Astrocyte (in vitro differentiated cells and primary cell): ENCODE measurements around the gene KIRREL3.

Experiments
- EZH2 ChIP-seq: IDR thresholded peaks from 2 replicates; pipeline ENCODE4 v1.6.1; 2012; ENCODE audit warnings: mild to moderate bottlenecking, low read length, inconsistent platforms; ENCODE audit not compliant: insufficient read depth
- TF ChIP-seq, protein P1 (sequence below): IDR thresholded peaks from 2 replicates; pipeline ENCODE4 v1.5.1; 2011; ENCODE audit warnings: low read depth, mild to moderate bottlenecking, inconsistent platforms, low read length, moderate library complexity; ENCODE audit not compliant: insufficient read depth

DNA sequence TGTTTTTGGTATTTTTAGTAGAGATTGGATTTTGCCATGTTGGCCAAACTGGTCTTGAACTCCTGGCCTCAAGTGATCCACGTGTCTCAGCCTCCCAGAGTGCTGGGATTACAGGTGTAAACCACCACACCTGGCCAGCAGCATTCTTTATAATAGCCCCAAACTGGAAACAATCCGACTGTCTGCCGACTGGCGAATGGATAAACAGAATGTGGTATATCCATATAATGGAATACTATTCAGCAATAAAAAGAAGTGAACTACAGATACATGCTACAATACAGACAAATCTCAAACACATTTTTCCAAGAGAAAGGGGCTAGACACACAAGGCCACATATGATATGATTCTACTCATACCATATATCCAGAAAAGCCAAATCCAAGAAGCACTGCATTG, 493.8 kb downstream of the KIRREL3 start:
- TF ChIP-seq, protein P1, sequence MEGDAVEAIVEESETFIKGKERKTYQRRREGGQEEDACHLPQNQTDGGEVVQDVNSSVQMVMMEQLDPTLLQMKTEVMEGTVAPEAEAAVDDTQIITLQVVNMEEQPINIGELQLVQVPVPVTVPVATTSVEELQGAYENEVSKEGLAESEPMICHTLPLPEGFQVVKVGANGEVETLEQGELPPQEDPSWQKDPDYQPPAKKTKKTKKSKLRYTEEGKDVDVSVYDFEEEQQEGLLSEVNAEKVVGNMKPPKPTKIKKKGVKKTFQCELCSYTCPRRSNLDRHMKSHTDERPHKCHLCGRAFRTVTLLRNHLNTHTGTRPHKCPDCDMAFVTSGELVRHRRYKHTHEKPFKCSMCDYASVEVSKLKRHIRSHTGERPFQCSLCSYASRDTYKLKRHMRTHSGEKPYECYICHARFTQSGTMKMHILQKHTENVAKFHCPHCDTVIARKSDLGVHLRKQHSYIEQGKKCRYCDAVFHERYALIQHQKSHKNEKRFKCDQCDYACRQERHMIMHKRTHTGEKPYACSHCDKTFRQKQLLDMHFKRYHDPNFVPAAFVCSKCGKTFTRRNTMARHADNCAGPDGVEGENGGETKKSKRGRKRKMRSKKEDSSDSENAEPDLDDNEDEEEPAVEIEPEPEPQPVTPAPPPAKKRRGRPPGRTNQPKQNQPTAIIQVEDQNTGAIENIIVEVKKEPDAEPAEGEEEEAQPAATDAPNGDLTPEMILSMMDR, result no peak
- TF ChIP-seq EZH2, result no peak
